GM12891 (cell line): Measurements from ENCODE around the gene SNCB.

Source experiments
- POLR2A ChIP-seq: IDR thresholded peaks from 2 replicates; pipeline ENCODE4 v1.6.1; 2011; ENCODE audit warnings: low read depth, low read length, control low read depth
- POLR2AphosphoS5 ChIP-seq: IDR thresholded peaks from 2 replicates; pipeline ENCODE4 v1.6.1; 2011; ENCODE audit warnings: low read depth, low read length, control low read depth
- TAF1 ChIP-seq: IDR thresholded peaks from 2 replicates; pipeline ENCODE4 v1.6.1; 2011; ENCODE audit warnings: low read depth, low read length, control low read depth

- no peak for TF ChIP-seq POLR2A
- no peak for TF ChIP-seq POLR2AphosphoS5
- TF ChIP-seq TAF1, result no peak
These were observed 56.1 kb downstream of the SNCB start for GRCh38 chr5:176574297-176574591.
